ENCODE results near the gene MRPL39.

Gene MRPL39

GRCh38 chr21:25555492-25555891 is 51.8 kb downstream of the MRPL39 start:
- TF ChIP-seq PAX5 (IDR thresholded peaks at IDR 0.05; ENCODE audit: insufficient read depth, low read length, severe bottlenecking): no peak
- no peak for TF ChIP-seq TAF1 (IDR thresholded peaks at IDR 0.05; ENCODE audit: low read depth, low read length)
- TF ChIP-seq POLR2A (IDR thresholded peaks at IDR 0.05; ENCODE audit: low read depth, low read length): no peak
- TF ChIP-seq SPI1 (IDR thresholded peaks at IDR 0.05; ENCODE audit: low read depth, low read length): no peak
- no peak for TF ChIP-seq POLR2AphosphoS5 (IDR thresholded peaks at IDR 0.05; ENCODE audit: low read depth, low read length)
- no peak for TF ChIP-seq POU2F2 (IDR thresholded peaks at IDR 0.05; ENCODE audit: low read depth, low read length)
- FAIRE-seq (no peak), DNase-seq (ENCODE audit: insufficient read length, low spot score) (no peak)

- TF ChIP-seq SPI1 (IDR thresholded peaks at IDR 0.05; ENCODE audit: low read depth, low read length) (no peak), POLR2AphosphoS5 (IDR thresholded peaks at IDR 0.05; ENCODE audit: low read depth, low read length) (no peak), TAF1 (IDR thresholded peaks at IDR 0.05; ENCODE audit: low read depth, low read length) (no peak), POLR2A (IDR thresholded peaks at IDR 0.05; ENCODE audit: low read depth, low read length) (no peak), PAX5 (IDR thresholded peaks at IDR 0.05; ENCODE audit: insufficient read depth, low read length, severe bottlenecking) (no peak), POU2F2 (IDR thresholded peaks at IDR 0.05; ENCODE audit: low read depth, low read length) (no peak)
- DNase-seq (ENCODE audit: insufficient read length, low spot score) (no peak), FAIRE-seq (no peak)
These were observed 54.4 kb downstream of the MRPL39 start for GRCh38 chr21:25552856-25553255.

DNA sequence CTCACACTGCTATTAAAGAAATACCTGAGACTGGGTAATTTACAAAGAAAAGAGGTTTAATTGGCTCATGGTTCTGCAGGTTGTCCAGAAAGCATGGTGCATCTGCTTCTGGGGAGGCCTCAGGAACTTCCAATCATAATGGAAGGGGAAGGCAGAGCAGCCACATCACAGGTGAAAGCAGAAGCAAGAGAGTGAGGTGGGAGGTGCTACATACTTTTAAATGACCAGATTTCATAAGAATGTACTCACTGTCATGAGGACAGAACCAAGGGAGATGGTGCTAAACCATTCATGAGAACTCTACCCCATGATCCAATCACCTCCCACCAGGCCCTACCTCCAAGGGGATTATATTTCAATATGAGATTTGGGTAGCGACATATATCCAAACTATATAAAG is 55.7 kb downstream of the MRPL39 start:
- FAIRE-seq (peak; percentile 33), DNase-seq (ENCODE audit: insufficient read length, low spot score) (no peak)
- no peak for TF ChIP-seq POLR2A (IDR thresholded peaks at IDR 0.05; ENCODE audit: low read depth, low read length)
- no peak for TF ChIP-seq SPI1 (IDR thresholded peaks at IDR 0.05; ENCODE audit: low read depth, low read length)
- TF ChIP-seq PAX5 (IDR thresholded peaks at IDR 0.05; ENCODE audit: insufficient read depth, low read length, severe bottlenecking): no peak

- no peak for FAIRE-seq
These were observed 56.7 kb downstream of the MRPL39 start for GRCh38 chr21:25550352-25551120.

GRCh38 chr21:25541042-25541441 is 66.2 kb downstream of the MRPL39 start:
- DNase-seq (ENCODE audit: insufficient read length, low spot score): no peak
- FAIRE-seq: peak; percentile 13
- TF ChIP-seq POLR2AphosphoS5 (IDR thresholded peaks at IDR 0.05; ENCODE audit: low read depth, low read length): no peak
- TF ChIP-seq POU2F2 (IDR thresholded peaks at IDR 0.05; ENCODE audit: low read depth, low read length): no peak
- no peak for TF ChIP-seq PAX5 (IDR thresholded peaks at IDR 0.05; ENCODE audit: insufficient read depth, low read length, severe bottlenecking)
- TF ChIP-seq SPI1 (IDR thresholded peaks at IDR 0.05; ENCODE audit: low read depth, low read length): no peak
- TF ChIP-seq POLR2A (IDR thresholded peaks at IDR 0.05; ENCODE audit: low read depth, low read length): no peak
- no peak for TF ChIP-seq TAF1 (IDR thresholded peaks at IDR 0.05; ENCODE audit: low read depth, low read length)

More at GRCh38 chr21:25550352-25551120, 56.7 kb downstream of the MRPL39 start:
- TF ChIP-seq SPI1 (IDR thresholded peaks at IDR 0.05; ENCODE audit: low read depth, low read length): no peak
- TF ChIP-seq PAX5 (IDR thresholded peaks at IDR 0.05; ENCODE audit: insufficient read depth, low read length, severe bottlenecking): no peak
- no peak for TF ChIP-seq POU2F2 (IDR thresholded peaks at IDR 0.05; ENCODE audit: low read depth, low read length)
- TF ChIP-seq POLR2AphosphoS5 (IDR thresholded peaks at IDR 0.05; ENCODE audit: low read depth, low read length): no peak
- no peak for TF ChIP-seq TAF1 (IDR thresholded peaks at IDR 0.05; ENCODE audit: low read depth, low read length)
- TF ChIP-seq POLR2A (IDR thresholded peaks at IDR 0.05; ENCODE audit: low read depth, low read length): no peak
- no peak for DNase-seq (ENCODE audit: insufficient read length, low spot score)

GRCh38 chr21:25539606-25540005 is 67.7 kb downstream of the MRPL39 start:
- FAIRE-seq (no peak), DNase-seq (ENCODE audit: insufficient read length, low spot score) (no peak)
- TF ChIP-seq POLR2A (IDR thresholded peaks at IDR 0.05; ENCODE audit: low read depth, low read length): no peak
- TF ChIP-seq TAF1 (IDR thresholded peaks at IDR 0.05; ENCODE audit: low read depth, low read length): no peak
- no peak for TF ChIP-seq SPI1 (IDR thresholded peaks at IDR 0.05; ENCODE audit: low read depth, low read length)
- TF ChIP-seq POLR2AphosphoS5 (IDR thresholded peaks at IDR 0.05; ENCODE audit: low read depth, low read length): no peak
- no peak for TF ChIP-seq POU2F2 (IDR thresholded peaks at IDR 0.05; ENCODE audit: low read depth, low read length)
- TF ChIP-seq PAX5 (IDR thresholded peaks at IDR 0.05; ENCODE audit: insufficient read depth, low read length, severe bottlenecking): no peak

DNA sequence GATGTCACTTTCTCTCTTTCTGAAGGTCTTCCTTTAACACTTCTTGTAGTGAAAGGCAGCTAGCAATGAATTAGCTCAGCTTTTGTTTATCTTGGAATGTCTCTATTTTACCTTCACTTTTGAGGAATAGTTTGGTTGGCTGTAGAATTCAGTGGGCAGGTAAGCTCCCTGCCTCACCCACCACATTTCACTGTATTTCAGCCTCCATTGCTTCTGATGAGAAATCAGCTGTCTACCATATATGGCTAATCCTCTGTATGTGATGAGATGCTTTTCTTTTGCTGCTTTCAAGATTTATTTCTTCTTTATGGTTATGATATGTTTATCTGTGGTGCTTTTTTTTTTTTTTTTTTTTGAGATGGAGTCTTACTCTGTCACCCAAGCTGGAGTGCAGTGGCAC is 70.1 kb downstream of the MRPL39 start:
- DNase-seq (ENCODE audit: insufficient read length, low spot score) (no peak), FAIRE-seq (no peak)
- no peak for TF ChIP-seq PAX5 (IDR thresholded peaks at IDR 0.05; ENCODE audit: insufficient read depth, low read length, severe bottlenecking)

GRCh38 chr21:25536752-25537151 is 70.5 kb downstream of the MRPL39 start:
- no peak for FAIRE-seq
- DNase-seq (ENCODE audit: insufficient read length, low spot score): no peak

GRCh38 chr21:25535849-25536248 is 71.4 kb downstream of the MRPL39 start:
- FAIRE-seq (no peak), DNase-seq (ENCODE audit: insufficient read length, low spot score) (no peak)
- TF ChIP-seq PAX5 (IDR thresholded peaks at IDR 0.05; ENCODE audit: insufficient read depth, low read length, severe bottlenecking): no peak
- no peak for TF ChIP-seq SPI1 (IDR thresholded peaks at IDR 0.05; ENCODE audit: low read depth, low read length)
- TF ChIP-seq POU2F2 (IDR thresholded peaks at IDR 0.05; ENCODE audit: low read depth, low read length): no peak
- TF ChIP-seq TAF1 (IDR thresholded peaks at IDR 0.05; ENCODE audit: low read depth, low read length): no peak
- no peak for TF ChIP-seq POLR2AphosphoS5 (IDR thresholded peaks at IDR 0.05; ENCODE audit: low read depth, low read length)
- TF ChIP-seq POLR2A (IDR thresholded peaks at IDR 0.05; ENCODE audit: low read depth, low read length): no peak

More at GRCh38 chr21:25536752-25537151, 70.5 kb downstream of the MRPL39 start:
- TF ChIP-seq SPI1 (IDR thresholded peaks at IDR 0.05; ENCODE audit: low read depth, low read length) (peak; percentile 81), PAX5 (IDR thresholded peaks at IDR 0.05; ENCODE audit: insufficient read depth, low read length, severe bottlenecking) (no peak)
